Measurements from ENCODE around the gene ADIPOR2. TPM values are rescaled to one million over a fixed set of nuclear protein-coding genes. Genes with fewer than 3 reads are reported as not detected.

The ADIPOR2 gene
- total and polyA plus RNA-seq, 2 of the 4 experiments (the other 2 are of a cell fraction) = 20.0 to 24.9 TPM

DNA sequence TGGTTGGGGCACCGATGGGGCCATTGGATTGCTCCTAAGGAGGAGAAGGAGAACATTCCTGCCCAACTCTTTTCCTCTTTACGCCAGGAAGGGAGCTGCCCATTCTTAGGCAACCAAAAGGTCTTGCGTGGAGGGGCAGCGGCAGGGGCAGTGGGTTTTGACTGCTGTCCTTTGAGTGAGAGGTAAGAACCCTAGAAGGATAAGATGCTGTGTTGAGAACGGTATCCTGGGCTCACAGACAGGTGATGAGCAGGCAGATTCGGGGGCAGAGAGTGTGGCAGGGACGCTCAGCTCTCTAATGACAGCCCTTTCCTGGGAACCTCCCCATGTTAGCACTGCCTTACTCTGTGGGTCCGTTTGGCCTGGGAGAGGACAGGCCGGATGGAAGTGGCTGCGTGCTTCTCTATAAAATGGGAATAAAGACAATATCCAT is 142.7 kb downstream of the ADIPOR2 start:
- no peak overlapping the region for H3K9ac ChIP-seq (ENCODE audit: low read depth, low read length)
- TF ChIP-seq, protein P1, sequence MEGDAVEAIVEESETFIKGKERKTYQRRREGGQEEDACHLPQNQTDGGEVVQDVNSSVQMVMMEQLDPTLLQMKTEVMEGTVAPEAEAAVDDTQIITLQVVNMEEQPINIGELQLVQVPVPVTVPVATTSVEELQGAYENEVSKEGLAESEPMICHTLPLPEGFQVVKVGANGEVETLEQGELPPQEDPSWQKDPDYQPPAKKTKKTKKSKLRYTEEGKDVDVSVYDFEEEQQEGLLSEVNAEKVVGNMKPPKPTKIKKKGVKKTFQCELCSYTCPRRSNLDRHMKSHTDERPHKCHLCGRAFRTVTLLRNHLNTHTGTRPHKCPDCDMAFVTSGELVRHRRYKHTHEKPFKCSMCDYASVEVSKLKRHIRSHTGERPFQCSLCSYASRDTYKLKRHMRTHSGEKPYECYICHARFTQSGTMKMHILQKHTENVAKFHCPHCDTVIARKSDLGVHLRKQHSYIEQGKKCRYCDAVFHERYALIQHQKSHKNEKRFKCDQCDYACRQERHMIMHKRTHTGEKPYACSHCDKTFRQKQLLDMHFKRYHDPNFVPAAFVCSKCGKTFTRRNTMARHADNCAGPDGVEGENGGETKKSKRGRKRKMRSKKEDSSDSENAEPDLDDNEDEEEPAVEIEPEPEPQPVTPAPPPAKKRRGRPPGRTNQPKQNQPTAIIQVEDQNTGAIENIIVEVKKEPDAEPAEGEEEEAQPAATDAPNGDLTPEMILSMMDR (conservative IDR thresholded peaks at IDR 0.05; ENCODE audit: low read depth, low read length) = no peak
- TF ChIP-seq RFX5 (IDR thresholded peaks at IDR 0.05; ENCODE audit: low read depth, low read length) (no peak), POLR2A (IDR thresholded peaks at IDR 0.05; ENCODE audit: low read depth, low read length) (no peak), MAZ (IDR thresholded peaks at IDR 0.05; ENCODE audit: borderline replicate concordance, low read depth, low read length) (no peak), RCOR1 (IDR thresholded peaks at IDR 0.05; ENCODE audit: insufficient replicate concordance, low read length) (no peak), CHD1 (IDR thresholded peaks at IDR 0.05; ENCODE audit: low read depth, low read length) (no peak)
- TF ChIP-seq, protein P2, sequence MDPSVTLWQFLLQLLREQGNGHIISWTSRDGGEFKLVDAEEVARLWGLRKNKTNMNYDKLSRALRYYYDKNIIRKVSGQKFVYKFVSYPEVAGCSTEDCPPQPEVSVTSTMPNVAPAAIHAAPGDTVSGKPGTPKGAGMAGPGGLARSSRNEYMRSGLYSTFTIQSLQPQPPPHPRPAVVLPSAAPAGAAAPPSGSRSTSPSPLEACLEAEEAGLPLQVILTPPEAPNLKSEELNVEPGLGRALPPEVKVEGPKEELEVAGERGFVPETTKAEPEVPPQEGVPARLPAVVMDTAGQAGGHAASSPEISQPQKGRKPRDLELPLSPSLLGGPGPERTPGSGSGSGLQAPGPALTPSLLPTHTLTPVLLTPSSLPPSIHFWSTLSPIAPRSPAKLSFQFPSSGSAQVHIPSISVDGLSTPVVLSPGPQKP (IDR thresholded peaks at IDR 0.05; ENCODE audit: borderline replicate concordance, low read depth, low read length) = no peak
- in situ Hi-C loops (cut with MboI; ENCODE audit: low sequenced_read_pairs) = no loop called here
- 73% methylated on average over 2 of the region's 10 CpGs; no CpG with 5 or more reads in 1 of the 2 experiments for WGBS, 2 experiments (ENCODE audit: extremely low coverage in 2 of 2, insufficient read length in 1 of 2)
- H4K91ac ChIP-seq (ENCODE audit: insufficient read depth, low read depth, low read length) = no peak overlapping the region
- H3K9me3 ChIP-seq (ENCODE audit: control insufficient read depth, insufficient read depth, low read length) = no peaks in the 10 kb centered on the region
- H2BK5ac ChIP-seq (ENCODE audit: low read depth, low read length, poor library complexity, severe bottlenecking) = no peak overlapping the region
- dilution Hi-C loops (cut with HindIII; ENCODE audit: low sequenced_read_pairs, unreplicated experiment) = no loop called here
- H3K79me1 ChIP-seq (ENCODE audit: low read depth in 1 of 2, low read length in 2 of 2) = no peaks in the 10 kb centered on the region
- ATAC-seq (ENCODE audit: low read depth) (no peak), DNase-seq (no peak)
- no peak overlapping the region for H3K18ac ChIP-seq (ENCODE audit: low read depth, low read length)
- H3K4ac ChIP-seq (ENCODE audit: low read depth, low read length) = no peak overlapping the region
- no peak overlapping the region for H3K4me2 ChIP-seq (ENCODE audit: low read depth, low read length)
- no peak overlapping the region for H2BK120ac ChIP-seq (ENCODE audit: low read depth, low read length)
- H4K8ac ChIP-seq (ENCODE audit: low read depth in 2 of 2, low read length in 2 of 2) = no peak overlapping the region
- H2BK20ac ChIP-seq (ENCODE audit: low read depth, low read length) = no peak overlapping the region
- H3K56ac ChIP-seq (ENCODE audit: extremely low read depth, insufficient read depth, low read length) = no peak overlapping the region
- POLR2A ChIA-PET (ENCODE audit: unreplicated experiment) = no interaction called here
- no peak overlapping the region for H4K5ac ChIP-seq (ENCODE audit: low read depth, low read length)
- no peak overlapping the region for H2BK15ac ChIP-seq (ENCODE audit: low read depth, low read length)
- H2AK5ac ChIP-seq (ENCODE audit: low read depth, low read length) = no peak overlapping the region
- CTCF ChIA-PET = no interaction called here
- H4K20me1 ChIP-seq (ENCODE audit: insufficient read depth, low read length) = no peaks in the 10 kb centered on the region; the same call in 1 of the 2 replicates
- no peak overlapping the region for H3K14ac ChIP-seq (replicated peaks; ENCODE audit: low read depth, low read length)
- no peak overlapping the region for H3K27ac ChIP-seq (ENCODE audit: insufficient read depth, low read length)
- intact Hi-C loops (cut with micrococcal nuclease) = no loop called here
- H2AFZ ChIP-seq (replicated peaks; ENCODE audit: low read length, poor library complexity) = no peak overlapping the region
- no peak overlapping the region for H3K4me3 ChIP-seq (ENCODE audit: insufficient read depth, low read depth, low read length)
- H3K23ac ChIP-seq (ENCODE audit: low read depth, low read length) = no peak overlapping the region
- BruUV-seq (replicated peaks) = no TSS peak
- no peaks in the 10 kb centered on the region for H3K4me1 ChIP-seq (ENCODE audit: control insufficient read depth, insufficient read depth, low read length)
- no peak overlapping the region for H2AK9ac ChIP-seq (replicated peaks; ENCODE audit: low read depth, low read length, poor library complexity)
- H3K36me3 ChIP-seq (ENCODE audit: control insufficient read depth, insufficient read depth, low read length) = no peaks in the 10 kb centered on the region
- no peaks in the 10 kb centered on the region for H3K9me1 ChIP-seq (ENCODE audit: insufficient read depth, low read length)
- H3K27me3 ChIP-seq (ENCODE audit: control insufficient read depth, insufficient read depth, low read length) = peaks cover 50% of the 10 kb centered on the region
